LNCaP clone FGC (cell line): Measurements from ENCODE around the gene LRP5.

Source experiments
- DNase-seq: peaks from one replicate; pipeline ENCODE4 v3.0.0-alpha.2; 2011; ENCODE audit warnings: low read depth
- H3K4me3 ChIP-seq: 2 replicates; pipeline ENCODE4 v1.5.1; 2011; ENCODE audit warnings: mild to moderate bottlenecking, low read depth, low read length, control low read depth
- TF ChIP-seq, protein P1 (sequence below): IDR thresholded peaks from 2 replicates; pipeline ENCODE4 v1.5.1; 2012; ENCODE audit warnings: mild to moderate bottlenecking; ENCODE audit not compliant: control insufficient read depth, insufficient read depth; ENCODE audit errors: extremely low read depth

The LRP5 gene

DNA sequence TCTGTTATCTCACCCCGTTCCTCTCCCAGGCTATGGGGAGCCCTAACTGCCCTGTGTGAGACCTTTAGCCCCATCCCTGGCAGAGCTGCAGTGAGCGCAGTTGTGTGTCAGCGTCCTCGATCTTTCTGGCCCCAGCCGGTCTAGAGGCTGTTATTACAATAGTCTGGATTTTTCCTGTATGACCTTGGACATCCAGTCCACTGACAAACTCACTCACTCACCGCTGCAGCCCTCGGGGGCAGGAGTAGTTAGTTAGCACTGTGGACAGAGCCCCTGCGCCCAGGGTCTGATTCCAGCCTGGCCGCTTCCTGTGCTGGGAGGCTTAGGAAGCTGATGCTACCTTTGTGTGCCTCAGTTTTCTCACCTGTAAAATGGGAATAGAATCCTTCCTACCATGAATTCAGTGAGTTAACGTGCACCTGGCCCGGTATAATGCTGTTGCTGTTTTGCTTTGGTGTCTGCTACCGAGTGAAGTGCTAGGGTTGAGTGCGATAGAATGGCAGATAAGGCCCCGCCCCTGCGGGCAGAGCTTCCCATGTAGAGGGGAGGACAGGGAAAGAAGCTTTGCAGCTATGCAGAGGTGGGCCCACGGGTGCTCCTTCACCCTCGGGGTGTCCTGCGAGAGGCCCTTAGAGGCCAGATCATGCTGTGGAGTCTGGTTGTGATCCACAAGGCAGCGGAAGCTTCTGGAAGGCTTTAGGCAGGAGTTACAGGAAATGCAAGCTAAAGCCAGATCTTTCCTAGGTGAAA is 3.0 kb downstream of the LRP5 start:
- TF ChIP-seq, protein P1, sequence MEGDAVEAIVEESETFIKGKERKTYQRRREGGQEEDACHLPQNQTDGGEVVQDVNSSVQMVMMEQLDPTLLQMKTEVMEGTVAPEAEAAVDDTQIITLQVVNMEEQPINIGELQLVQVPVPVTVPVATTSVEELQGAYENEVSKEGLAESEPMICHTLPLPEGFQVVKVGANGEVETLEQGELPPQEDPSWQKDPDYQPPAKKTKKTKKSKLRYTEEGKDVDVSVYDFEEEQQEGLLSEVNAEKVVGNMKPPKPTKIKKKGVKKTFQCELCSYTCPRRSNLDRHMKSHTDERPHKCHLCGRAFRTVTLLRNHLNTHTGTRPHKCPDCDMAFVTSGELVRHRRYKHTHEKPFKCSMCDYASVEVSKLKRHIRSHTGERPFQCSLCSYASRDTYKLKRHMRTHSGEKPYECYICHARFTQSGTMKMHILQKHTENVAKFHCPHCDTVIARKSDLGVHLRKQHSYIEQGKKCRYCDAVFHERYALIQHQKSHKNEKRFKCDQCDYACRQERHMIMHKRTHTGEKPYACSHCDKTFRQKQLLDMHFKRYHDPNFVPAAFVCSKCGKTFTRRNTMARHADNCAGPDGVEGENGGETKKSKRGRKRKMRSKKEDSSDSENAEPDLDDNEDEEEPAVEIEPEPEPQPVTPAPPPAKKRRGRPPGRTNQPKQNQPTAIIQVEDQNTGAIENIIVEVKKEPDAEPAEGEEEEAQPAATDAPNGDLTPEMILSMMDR: no peak
- H3K4me3 ChIP-seq: peak overlapping the region; percentile 74
- DNase-seq: no peak

DNA sequence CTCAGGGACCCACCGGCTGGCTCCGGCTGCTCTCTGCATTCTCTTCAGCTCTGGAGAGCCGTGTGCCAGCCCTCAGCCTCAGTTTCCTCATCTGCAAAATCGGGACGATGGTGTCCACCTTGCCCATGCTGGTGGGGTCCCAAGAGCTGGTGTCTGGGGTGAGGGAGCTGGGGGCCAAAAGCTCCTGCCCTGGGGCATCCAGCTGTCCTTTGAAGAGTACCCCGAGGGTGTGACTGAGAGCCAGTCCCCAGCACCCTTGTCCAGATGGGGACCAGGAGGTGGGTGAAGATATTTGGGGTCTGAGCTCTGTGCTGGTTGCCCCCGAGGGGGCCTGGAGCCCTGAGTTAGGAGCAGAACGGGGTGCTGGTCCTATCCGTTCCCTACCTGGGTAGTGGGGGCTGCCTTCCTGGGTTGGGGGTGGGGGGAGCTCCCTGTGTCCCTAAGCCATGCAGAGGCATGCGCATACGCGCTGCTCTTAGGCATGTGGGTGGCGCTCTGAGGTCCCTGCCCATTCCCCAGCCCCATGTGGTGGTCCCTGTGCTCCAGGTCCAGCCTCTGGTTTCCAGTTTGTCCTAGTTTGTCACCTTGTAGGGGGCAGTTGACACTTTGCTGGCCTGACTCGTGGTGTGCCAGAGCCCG is 4.9 kb downstream of the LRP5 start:
- TF ChIP-seq, protein P1: no peak
- no peak for DNase-seq
- no peak overlapping the region for H3K4me3 ChIP-seq

DNA sequence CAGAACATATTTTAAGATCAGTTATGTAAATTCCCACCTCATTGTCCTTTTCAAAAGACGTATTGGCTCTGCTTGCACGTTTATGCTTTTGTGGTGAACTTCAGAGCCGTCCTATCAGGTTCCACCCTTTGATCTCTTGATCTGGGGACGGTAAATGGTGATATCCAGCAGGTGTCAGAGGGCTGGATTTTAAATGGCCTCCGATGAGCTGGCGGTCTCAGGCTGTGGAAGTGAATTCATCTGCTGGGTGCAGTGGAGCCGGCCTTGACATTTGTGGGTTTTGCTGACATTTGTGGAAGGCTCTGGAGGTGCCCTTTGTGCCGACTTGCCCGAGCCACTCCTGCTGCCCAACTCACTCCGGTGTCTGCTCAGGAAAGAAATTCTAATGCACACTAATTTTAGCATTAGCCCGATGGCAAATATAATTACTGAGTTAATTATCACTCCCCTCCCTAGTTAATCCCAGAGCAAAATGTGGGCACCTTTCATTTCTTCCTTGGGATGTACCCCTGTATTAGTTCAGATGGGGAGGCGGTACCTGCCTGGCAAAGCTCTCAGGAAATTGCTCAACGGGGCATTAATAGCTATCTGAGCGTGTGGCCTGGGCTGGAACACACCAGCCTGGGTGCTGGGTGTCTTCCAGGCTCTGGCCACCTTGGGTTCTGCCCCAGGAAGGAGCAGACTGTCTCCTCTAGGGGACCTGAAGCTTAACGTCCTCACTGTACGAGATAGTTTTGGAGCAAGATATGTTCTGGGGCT is 9.1 kb downstream of the LRP5 start:
- DNase-seq: no peak
- TF ChIP-seq, protein P1: no peak
- H3K4me3 ChIP-seq: no peak overlapping the region

DNA sequence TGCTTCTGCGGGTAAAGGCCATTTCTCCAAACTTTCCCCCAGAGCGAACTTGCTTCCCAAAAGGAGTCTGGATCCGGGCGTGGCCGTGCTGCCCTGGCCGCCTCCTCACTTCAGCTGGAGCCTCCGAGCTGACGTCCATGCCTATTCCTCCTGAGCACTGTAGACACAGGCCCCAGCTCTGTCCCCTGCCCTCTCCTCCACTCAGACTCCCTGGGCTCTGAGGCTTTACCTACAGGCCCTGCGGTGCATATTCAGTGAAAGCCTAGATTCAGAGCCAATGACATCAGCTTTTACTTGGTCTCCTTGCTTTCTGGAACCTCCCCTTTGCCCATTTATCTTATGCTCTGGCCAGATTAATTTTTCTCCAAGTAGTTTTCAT is 9.7 kb downstream of the LRP5 start:
- no peak for DNase-seq
- TF ChIP-seq, protein P1: no peak
- H3K4me3 ChIP-seq: no peak overlapping the region

DNA sequence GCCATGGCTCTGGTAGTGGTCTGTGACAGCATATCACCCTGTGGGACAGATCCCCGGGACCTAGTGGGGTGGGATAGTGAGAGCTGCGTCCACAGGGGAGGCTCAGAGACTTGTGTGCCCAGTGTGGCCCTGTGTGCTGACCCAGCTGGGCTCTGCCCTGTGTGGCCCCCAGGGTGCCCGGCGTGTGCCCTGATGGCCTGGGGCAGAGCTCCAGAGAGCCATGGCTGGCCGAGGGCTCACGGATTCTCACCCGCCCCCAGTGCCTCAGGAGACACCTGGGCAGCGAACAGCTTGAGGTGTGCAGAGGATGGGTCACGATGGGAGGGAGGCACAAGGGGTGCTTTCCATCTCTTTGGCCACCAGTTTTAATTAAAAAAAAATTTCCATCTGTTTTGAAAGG is 11.8 kb downstream of the LRP5 start:
- DNase-seq: no peak
- TF ChIP-seq, protein P1: no peak
- H3K4me3 ChIP-seq: no peak overlapping the region

DNA sequence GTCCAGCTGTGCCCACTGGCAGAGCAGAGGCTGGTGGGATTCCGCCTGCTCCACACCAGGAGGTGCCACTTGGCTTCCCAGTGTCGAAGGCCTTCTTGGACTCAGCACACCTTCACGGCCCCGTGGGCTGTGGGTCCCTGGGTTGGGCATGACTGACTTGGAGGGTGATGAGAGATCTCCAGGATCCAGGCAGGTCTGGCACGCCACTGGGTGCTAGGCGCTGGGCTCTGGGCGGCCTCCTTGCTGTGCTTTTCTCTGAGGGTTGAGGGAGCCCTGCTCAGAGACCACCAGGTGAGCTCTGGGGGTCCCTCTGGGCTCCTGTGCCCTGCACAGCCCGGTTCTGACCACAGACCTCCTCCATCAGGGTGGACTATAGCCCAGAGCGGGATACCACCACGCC is 12.3 kb downstream of the LRP5 start:
- no peak overlapping the region for H3K4me3 ChIP-seq
- no peak for DNase-seq
- TF ChIP-seq, protein P1: no peak
